SJSA1 (cell line): ENCODE data around the gene SELP. TPM values are rescaled to one million over a fixed set of nuclear protein-coding genes. Genes with fewer than 3 reads are reported as not detected.

Experiments
- DNase-seq, 2 experiments: peaks; one replicate each; pipeline ENCODE4 v3.0.0-alpha.2; 2015 to 2020; ENCODE audit warnings: low spot score in 2 of 2, low read depth in 1 of 2
- H3K27ac ChIP-seq: fragments of 250-450 bp; sonication (Bioruptor Pico); 2 replicates; pipeline ENCODE4 v1.5.1; 2020; ENCODE audit warnings: mild to moderate bottlenecking, moderate library complexity
- H3K27me3 ChIP-seq: fragments of 250-450 bp; sonication (Bioruptor Pico); replicated peaks from 2 replicates; pipeline ENCODE4 v1.5.1; 2020; ENCODE audit warnings: mild to moderate bottlenecking, moderate library complexity
- H3K36me3 ChIP-seq: fragments of 250-450 bp; sonication (Bioruptor Pico); 2 replicates; pipeline ENCODE4 v1.5.1; 2020; ENCODE audit warnings: mild to moderate bottlenecking
- H3K4me1 ChIP-seq: fragments of 250-450 bp; sonication (Bioruptor Pico); replicated peaks from 2 replicates; pipeline ENCODE4 v1.6.1; 2021; ENCODE audit warnings: mild to moderate bottlenecking
- H3K4me3 ChIP-seq: fragments of 250-450 bp; sonication (Bioruptor Pico); 2 replicates; pipeline ENCODE4 v1.5.1; 2020; ENCODE audit warnings: mild to moderate bottlenecking
- H3K9me3 ChIP-seq: fragments of 250-450 bp; sonication (Bioruptor Pico); replicated peaks from 2 replicates; pipeline ENCODE4 v1.5.1; 2020; ENCODE audit warnings: mild to moderate bottlenecking
- total RNA-seq: library from RNA; depleted of rRNA; stranded (reverse); fragments of >200 nt; shearing (Covaris generic); gene quantifications from 2 replicates; pipeline ENCODE4 v1.2.3, GENCODE V29; 2014

The SELP gene
- total RNA-seq, 1 experiment from 2014 or later = not detected

DNA sequence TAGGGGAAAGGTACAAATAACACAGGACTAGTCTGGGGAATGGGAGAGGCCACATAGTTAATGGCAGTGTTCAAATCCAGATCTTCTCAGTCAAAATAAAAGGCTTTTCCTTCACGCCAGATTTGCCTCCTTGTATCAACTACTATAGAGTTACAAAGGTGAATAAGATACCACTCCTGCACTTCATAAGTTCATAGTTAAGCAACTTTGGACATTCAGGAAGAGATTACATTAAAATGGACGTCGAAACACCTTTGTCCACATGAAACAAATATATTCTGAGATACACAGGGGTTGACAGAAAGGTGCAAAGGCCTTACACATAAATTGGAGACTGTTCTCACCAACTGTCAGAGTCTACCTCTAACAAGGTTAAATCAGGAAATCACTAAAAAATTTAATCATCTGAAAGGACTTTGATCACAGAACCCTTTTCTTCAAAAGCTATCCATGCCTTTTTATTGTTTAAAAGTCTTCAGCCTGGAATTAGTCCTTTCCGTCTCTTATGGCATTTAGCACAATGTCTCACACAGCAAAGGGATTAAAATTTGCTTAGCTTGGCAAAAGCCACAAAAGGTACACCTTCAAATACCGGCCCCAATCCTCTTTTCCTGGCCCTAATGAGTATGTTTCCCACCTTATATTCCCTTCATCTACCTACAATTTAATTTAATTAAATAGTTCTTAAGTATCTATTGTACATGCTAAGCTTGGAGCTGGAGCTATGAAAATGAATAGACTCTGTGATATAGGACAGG lies 51.8 kb downstream of the SELP start:
- H3K36me3 ChIP-seq = no peaks in the 10 kb centered on the region
- H3K4me1 ChIP-seq = no peaks in the 10 kb centered on the region
- H3K4me3 ChIP-seq = no peak overlapping the region
- H3K27me3 ChIP-seq = peaks cover 7% of the 10 kb centered on the region; the same call in 1 of the 2 replicates
- H3K9me3 ChIP-seq = no peaks in the 10 kb centered on the region
- no peak for DNase-seq
- no peak overlapping the region for H3K27ac ChIP-seq

DNA sequence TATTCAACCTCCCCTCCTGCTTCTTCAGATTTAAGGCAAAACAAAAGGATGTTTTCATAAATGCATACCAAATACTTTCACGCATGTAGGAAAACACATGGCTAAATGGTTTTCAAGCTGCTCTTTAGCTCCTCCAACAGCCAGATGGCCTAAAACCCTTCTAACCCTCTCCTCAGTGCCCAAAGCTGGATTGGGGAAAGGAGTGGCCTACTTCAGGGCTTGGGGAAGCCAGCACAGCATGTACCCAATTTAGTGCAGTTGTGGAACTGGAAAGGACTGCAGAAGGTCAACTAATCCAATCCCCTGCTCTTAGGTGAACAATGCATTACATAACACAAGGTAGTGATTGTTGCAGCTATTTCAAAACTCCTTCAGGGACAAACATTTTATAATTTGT lies 53.0 kb downstream of the SELP start:
- Histone ChIP-seq H3K36me3 (no peaks in the 10 kb centered on the region), H3K9me3 (no peaks in the 10 kb centered on the region), H3K27me3 (peaks cover 7% of the 10 kb centered on the region; the same call in 1 of the 2 replicates), H3K4me3 (no peak overlapping the region), H3K4me1 (no peaks in the 10 kb centered on the region), H3K27ac (no peak overlapping the region)
- no peak for DNase-seq

DNA sequence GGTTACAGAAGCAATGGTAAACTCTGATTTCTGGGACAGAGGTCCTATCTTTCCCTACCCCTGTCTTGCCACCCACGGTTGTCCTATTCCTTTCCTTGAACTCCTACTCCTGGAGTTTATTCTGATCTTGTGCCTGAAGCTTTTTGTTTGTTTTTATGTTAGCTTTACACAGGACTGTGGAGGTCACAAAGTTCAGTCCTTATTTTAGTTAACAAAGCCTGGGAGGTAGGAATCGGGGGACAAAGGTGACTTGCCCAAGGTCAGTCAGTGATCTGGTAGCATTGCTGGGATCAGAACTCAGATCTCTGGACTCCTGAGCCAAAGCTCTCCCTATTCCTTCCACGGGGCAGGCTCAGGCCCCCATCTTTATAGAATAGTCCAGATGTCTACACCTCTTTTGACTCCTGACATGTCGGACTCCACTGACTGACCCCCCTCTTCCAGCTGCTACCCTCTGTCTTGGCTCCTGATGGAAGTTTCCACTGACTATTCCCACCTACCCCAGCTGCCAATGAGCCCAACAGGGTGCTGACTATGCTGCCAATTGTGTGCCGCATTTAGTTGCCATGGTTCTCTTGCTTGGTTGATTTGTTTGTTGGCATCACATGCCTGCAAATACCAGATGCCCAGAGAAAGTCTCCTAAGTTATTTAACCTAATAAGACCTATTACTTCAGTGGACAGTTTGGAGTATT lies 53.5 kb downstream of the SELP start:
- H3K27me3 ChIP-seq = peaks cover 7% of the 10 kb centered on the region; the same call in 1 of the 2 replicates
- no peaks in the 10 kb centered on the region for H3K9me3 ChIP-seq
- H3K36me3 ChIP-seq = no peaks in the 10 kb centered on the region
- no peak for DNase-seq
- H3K27ac ChIP-seq = no peak overlapping the region
- no peak overlapping the region for H3K4me3 ChIP-seq
- H3K4me1 ChIP-seq = no peaks in the 10 kb centered on the region

DNA sequence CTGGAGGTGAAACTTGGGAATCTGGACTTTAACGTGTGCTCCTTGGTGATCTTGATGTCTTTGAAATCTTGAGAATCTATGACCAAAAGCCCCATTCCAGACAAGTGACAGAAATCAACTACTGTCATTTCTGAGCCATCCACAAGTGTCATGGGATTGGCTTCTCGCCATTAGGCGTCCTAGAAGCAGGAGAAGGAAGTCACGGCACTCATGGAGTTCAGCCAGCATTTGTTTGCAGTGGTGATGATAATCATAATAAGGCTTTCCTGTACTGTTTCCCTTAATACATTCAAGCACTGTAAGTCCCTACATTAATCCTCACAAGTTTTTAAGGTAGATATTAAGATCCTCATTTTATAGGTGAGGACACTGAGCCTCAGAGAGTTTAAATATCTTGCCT lies 55.6 kb downstream of the SELP start:
- peaks cover 19% of the 10 kb centered on the region; the same call in 1 of the 2 replicates for H3K27me3 ChIP-seq
- no peaks in the 10 kb centered on the region for H3K9me3 ChIP-seq

DNA sequence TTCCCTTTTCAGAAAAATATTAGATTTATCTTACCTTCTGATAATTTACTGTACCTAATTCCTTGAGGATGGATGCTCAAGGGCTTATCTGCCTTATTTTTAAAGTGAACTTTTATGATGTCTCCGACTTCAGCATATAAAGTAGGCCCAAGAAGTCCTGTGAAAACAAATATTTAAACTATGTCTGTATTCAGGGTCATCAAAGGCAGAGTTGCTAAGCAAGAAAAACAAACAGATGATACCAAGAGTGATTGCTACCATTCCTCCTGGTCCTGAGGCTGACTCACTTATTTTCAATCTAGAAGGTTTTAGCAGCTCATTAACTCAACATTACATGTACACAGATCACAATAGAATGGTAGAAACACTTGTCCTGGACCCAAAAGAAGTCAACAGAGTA lies 57.7 kb downstream of the SELP start:
- Histone ChIP-seq H3K36me3 (no peaks in the 10 kb centered on the region), H3K4me1 (no peaks in the 10 kb centered on the region), H3K4me3 (no peak overlapping the region), H3K27ac (no peak overlapping the region), H3K27me3 (peaks cover 17% of the 10 kb centered on the region; the same call in 1 of the 2 replicates), H3K9me3 (no peaks in the 10 kb centered on the region)
- peak in 1 of 2 experiments; percentile 41 for DNase-seq

More for the DNA sequence above, 55.6 kb downstream of the SELP start:
- H3K36me3 ChIP-seq = no peaks in the 10 kb centered on the region
- H3K27ac ChIP-seq = no peak overlapping the region
- DNase-seq = no peak
- no peak overlapping the region for H3K4me3 ChIP-seq
- no peaks in the 10 kb centered on the region for H3K4me1 ChIP-seq

DNA sequence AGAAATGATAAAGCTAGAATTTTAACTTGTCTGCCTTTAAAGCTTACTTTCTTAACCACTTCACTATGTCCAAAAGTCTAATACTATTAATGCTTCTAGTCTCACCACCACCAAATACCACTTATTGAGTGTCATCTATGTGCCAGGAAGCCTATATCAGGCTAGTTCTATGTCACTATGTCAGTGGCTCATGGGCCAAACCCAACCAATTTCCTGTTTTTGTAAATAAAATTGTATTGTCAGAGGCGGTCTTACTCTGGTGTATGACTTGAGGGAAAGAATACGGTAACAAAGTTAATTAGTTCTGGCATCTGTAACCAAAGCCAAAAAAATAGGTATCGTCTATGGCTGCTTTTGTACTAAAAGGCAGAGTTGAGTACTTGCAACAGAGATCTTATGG lies 58.5 kb downstream of the SELP start:
- no peaks in the 10 kb centered on the region for H3K9me3 ChIP-seq
- no peaks in the 10 kb centered on the region for H3K4me1 ChIP-seq
- H3K36me3 ChIP-seq = no peaks in the 10 kb centered on the region
- no peak for DNase-seq
- peaks cover 17% of the 10 kb centered on the region; the same call in 1 of the 2 replicates for H3K27me3 ChIP-seq
- no peak overlapping the region for H3K27ac ChIP-seq
- H3K4me3 ChIP-seq = no peak overlapping the region

DNA sequence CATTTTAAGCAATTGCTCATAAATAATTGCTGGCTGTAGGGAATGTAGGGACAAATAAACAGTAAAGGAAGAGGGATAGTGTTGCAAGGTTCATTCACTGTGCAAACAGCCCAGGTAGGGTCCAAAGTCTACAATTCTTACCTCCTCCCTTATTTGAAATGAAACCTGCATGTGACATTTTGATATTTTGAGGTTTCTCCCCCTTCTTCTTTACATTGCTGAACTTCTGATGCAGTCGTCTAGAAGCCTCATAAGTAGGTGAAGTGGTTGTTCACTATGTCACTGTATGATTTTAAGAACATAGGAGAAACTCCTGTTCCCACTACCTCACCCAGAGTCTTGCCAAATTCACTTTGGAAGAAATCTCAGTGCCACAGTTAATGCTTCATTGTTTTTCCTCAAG lies 59.8 kb downstream of the SELP start:
- Histone ChIP-seq H3K27ac (no peak overlapping the region), H3K27me3 (peaks cover 17% of the 10 kb centered on the region; the same call in 1 of the 2 replicates), H3K36me3 (no peaks in the 10 kb centered on the region), H3K4me3 (no peak overlapping the region), H3K9me3 (no peaks in the 10 kb centered on the region), H3K4me1 (no peaks in the 10 kb centered on the region)
- no peak for DNase-seq

DNA sequence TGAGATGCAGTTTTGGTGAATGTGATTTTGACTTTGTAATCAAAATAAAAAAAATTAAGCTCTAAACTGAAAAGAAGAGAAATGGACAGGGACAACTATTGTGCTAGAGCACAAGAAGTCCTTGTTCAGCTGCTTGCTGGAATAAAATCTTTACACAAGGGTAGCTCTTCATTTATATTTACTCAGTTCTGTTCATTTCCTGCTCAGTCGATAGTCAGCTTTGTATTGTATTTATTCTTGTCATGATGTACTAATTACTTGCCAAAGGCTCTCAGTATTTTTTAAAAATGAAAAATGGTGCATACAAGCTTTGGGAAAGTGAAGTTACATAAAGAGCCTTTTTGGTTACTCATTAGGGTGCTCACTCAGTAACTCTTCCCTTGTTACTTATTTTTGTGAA lies 61.4 kb downstream of the SELP start:
- Histone ChIP-seq H3K4me1 (no peaks in the 10 kb centered on the region), H3K36me3 (no peaks in the 10 kb centered on the region), H3K27ac (no peak overlapping the region), H3K27me3 (peaks cover 17% of the 10 kb centered on the region; the same call in 1 of the 2 replicates), H3K4me3 (no peak overlapping the region), H3K9me3 (no peaks in the 10 kb centered on the region)
- no peak for DNase-seq

DNA sequence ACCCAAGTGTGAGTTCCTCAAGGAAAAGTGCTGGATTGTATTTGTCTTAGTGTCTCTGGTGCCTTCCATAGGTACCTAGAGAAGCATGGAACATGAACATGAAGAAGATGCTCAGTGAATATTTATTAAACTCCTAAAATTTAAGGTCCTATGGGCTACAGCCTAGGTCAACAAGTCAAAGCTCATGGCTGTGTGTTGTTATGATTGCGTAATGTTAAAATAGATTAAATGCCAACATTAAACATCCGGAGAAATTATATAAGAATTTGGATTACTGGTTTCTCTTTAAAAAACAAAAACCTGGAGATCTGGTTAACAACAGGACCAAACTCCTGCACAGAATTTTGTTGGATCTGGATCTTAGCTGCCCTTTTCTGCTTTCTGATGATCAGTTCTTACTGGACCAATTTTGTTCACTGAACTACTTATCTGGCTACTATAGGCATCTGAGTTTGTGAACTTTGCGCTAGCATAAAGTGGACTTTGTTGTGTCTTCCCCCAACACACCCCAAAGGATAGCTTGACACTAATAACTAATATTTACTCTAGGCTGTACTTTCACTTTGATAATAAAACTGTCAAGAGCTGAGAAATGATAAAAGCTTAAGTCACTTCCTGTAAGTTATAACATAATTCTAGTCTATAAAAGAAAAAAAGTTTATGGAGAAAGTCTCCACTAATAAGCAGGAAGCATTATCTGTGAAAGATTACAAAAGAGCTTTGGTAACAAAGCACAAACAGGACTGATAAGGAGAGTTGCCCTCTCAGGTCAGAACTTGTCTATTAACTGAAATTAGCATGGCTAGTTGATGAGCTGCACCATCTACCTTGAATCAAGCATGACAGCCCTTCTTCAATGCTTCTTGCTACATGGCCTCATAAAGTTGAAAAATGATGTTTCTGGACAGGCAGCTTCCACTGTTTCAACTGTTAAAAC lies 64.3 kb downstream of the SELP start:
- Histone ChIP-seq H3K9me3 (no peaks in the 10 kb centered on the region), H3K27ac (no peak overlapping the region), H3K4me1 (no peaks in the 10 kb centered on the region), H3K27me3 (peaks cover 17% of the 10 kb centered on the region; the same call in 1 of the 2 replicates), H3K4me3 (no peak overlapping the region), H3K36me3 (no peaks in the 10 kb centered on the region)
- DNase-seq = no peak

DNA sequence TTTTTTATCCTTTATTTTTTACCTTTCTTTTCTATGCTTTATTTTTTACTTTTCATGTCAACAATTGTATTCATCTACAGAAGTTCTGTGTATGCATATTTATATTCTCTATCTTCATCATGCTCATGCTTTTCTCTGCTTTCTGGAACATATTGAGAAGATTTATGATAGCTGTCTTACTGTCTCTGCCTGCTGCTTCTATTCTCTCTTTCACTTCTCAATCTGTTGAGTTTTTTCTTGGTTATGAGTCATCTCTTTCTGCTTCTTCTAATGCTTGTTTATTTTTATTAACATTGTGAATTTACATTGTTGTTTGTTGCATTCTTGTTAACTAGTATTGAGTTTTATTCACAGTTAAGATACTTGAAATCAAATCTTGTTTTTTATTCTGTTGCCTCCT lies 66.3 kb downstream of the SELP start:
- no peak overlapping the region for H3K27ac ChIP-seq
- no peaks in the 10 kb centered on the region for H3K4me1 ChIP-seq
- DNase-seq = no peak
- H3K27me3 ChIP-seq = 0 out of 2 replicates have a peak, but pooled peaks cover 12% of the 10 kb centered on the region
- no peak overlapping the region for H3K4me3 ChIP-seq
- no peaks in the 10 kb centered on the region for H3K9me3 ChIP-seq
- H3K36me3 ChIP-seq = no peaks in the 10 kb centered on the region

DNA sequence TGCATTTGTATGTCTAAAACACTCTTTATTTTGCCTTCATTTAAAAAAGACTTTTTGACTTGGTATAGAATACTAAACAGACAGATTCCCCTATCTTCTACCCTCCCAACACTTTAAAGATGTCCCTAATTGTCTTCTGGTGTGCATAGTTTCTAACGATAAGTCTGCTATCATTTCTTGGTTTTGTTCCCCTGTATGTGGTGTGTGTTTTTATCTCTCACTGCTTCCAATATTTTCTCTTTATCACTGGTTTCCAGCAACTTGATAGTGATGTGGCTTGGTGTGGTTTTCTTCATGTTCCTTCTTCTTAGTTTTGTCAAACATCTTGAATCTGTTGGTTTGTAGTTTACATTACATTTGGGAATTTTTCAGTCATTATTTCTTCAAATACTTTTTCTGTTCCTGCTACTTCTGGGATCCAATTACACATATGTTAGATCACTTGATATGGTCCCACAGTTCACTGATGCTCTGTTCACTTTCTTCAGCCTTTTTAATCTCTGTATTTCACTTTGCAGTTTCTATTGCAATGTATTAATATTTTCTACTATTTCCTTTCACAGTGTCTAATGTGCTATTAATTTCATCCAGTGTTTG lies 66.8 kb downstream of the SELP start:
- Histone ChIP-seq H3K27me3 (0 out of 2 replicates have a peak, but pooled peaks cover 7% of the 10 kb centered on the region), H3K4me1 (no peaks in the 10 kb centered on the region), H3K36me3 (no peaks in the 10 kb centered on the region), H3K9me3 (no peaks in the 10 kb centered on the region), H3K4me3 (no peak overlapping the region), H3K27ac (no peak overlapping the region)
- DNase-seq = no peak

DNA sequence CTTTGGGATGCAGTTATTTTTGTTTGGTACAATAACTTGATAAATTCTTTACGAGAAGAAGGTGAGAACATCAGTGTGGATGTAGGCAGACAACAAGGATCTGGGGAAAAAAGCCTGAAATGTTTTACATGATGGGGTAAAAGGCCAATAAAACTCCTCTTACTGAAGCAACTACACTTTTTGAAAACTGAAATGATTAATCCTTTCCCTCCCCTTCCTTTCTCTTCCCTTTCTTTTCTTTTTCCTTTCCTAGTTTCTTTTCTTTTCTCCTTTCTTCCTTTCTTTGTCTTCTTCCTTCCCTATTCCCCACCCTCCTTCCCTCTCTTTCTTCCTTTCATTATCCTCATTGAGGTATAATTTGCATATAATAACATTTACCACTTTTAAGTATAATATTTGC lies 68.2 kb downstream of the SELP start:
- Histone ChIP-seq H3K4me3 (no peak overlapping the region), H3K4me1 (no peaks in the 10 kb centered on the region), H3K36me3 (no peaks in the 10 kb centered on the region), H3K27ac (no peak overlapping the region), H3K27me3 (0 out of 2 replicates have a peak, but pooled peaks cover 7% of the 10 kb centered on the region), H3K9me3 (no peaks in the 10 kb centered on the region)
- DNase-seq = no peak

DNA sequence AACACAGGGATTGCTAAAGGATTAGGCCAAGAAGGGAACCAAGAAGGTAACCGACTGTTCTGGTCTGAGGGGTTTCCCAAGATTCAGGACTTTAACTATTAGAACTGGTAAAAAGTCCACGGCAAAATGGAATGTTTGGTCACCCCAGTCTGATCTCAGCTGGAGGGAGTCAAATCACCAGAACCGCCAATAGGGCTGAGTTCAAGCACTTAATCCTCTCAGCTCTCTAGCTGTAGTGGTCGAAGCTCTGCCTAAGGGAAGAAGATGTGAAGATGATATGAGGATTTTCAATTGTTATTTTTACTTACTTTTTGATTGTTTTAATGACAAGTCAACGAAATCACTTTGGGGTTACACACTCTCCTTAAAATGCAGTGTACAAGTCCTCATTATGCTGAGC lies 72.8 kb downstream of the SELP start:
- Histone ChIP-seq H3K27me3 (peaks cover 12% of the 10 kb centered on the region; the same call in 1 of the 2 replicates), H3K4me1 (no peaks in the 10 kb centered on the region), H3K9me3 (no peaks in the 10 kb centered on the region), H3K36me3 (no peaks in the 10 kb centered on the region), H3K4me3 (no peak overlapping the region), H3K27ac (no peak overlapping the region)
- DNase-seq = no peak
